ENCODE data around the gene PDIA4. TPM values are rescaled to one million over a fixed set of nuclear protein-coding genes. Genes with fewer than 3 reads are reported as not detected.
A peak's percentile ranks its signal among the peaks of the same experiment; 100 is the strongest.

The PDIA4 gene, protein sequence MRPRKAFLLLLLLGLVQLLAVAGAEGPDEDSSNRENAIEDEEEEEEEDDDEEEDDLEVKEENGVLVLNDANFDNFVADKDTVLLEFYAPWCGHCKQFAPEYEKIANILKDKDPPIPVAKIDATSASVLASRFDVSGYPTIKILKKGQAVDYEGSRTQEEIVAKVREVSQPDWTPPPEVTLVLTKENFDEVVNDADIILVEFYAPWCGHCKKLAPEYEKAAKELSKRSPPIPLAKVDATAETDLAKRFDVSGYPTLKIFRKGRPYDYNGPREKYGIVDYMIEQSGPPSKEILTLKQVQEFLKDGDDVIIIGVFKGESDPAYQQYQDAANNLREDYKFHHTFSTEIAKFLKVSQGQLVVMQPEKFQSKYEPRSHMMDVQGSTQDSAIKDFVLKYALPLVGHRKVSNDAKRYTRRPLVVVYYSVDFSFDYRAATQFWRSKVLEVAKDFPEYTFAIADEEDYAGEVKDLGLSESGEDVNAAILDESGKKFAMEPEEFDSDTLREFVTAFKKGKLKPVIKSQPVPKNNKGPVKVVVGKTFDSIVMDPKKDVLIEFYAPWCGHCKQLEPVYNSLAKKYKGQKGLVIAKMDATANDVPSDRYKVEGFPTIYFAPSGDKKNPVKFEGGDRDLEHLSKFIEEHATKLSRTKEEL
- 100 to 1,000 TPM in 1 of 4 donors, 10 to 100 TPM in 3; 34.6 to 169 (median 68.7) TPM for total RNA-seq

- peak within 1 kb of the TSS; percentile 86 to 93 for H3K27ac ChIP-seq
- H3K4me3 ChIP-seq, result peak within 1 kb of the TSS; percentile 51 to 95
- peak; percentile 99 for DNase-seq
- intact Hi-C loops (cut with DNase I; ENCODE audit: low total_unique reads), result no loop called here
- H3K36me3 ChIP-seq, result no peaks in the 10 kb centered on the region
- no peaks in the 10 kb centered on the region for H3K27me3 ChIP-seq
- peaks cover 0 to 4% of the 10 kb centered on the region in 2 donors for H3K4me1 ChIP-seq
- H3K9me3 ChIP-seq, result no peaks in the 10 kb centered on the region
- peak; percentile 71 to 84 for TF ChIP-seq POLR2A (IDR thresholded peaks at IDR 0.05)
- TF ChIP-seq, protein P1, sequence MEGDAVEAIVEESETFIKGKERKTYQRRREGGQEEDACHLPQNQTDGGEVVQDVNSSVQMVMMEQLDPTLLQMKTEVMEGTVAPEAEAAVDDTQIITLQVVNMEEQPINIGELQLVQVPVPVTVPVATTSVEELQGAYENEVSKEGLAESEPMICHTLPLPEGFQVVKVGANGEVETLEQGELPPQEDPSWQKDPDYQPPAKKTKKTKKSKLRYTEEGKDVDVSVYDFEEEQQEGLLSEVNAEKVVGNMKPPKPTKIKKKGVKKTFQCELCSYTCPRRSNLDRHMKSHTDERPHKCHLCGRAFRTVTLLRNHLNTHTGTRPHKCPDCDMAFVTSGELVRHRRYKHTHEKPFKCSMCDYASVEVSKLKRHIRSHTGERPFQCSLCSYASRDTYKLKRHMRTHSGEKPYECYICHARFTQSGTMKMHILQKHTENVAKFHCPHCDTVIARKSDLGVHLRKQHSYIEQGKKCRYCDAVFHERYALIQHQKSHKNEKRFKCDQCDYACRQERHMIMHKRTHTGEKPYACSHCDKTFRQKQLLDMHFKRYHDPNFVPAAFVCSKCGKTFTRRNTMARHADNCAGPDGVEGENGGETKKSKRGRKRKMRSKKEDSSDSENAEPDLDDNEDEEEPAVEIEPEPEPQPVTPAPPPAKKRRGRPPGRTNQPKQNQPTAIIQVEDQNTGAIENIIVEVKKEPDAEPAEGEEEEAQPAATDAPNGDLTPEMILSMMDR (IDR thresholded peaks at IDR 0.05), result peak in 2 of 4 experiments; percentile 29 to 48
Measured at GRCh38 chr7:149028346-149029109, at the start of gene PDIA4. PDIA4 (minus strand) TSS chr7:149028505; CDS start chr7:149028408, 97 bp downstream.

DNA sequence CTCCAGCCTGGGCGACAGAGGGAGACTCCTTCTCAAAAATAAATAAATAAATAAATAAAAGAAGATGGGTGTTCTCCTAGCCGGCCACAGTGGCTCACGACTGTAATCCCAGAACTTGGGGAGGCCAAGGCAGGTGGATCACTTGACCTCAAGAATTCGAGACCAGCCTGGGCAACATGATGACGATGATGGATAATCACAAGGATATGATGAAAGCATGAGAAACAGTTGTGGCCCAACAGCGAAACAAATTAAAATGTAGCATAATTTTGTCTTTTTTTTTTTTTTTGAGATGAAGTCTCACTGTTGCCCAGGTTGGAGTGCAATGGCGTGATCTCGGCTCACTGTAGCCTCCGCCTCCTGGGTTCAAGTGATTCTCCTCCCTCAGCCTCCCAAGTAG is 49.3 kb upstream of the PDIA4 start:
- H3K36me3 ChIP-seq, result no peaks in the 10 kb centered on the region
- no peak for DNase-seq

GRCh38 chr7:149075286-149075685 is 47.0 kb upstream of the PDIA4 start:
- Histone ChIP-seq H3K36me3 (no peaks in the 10 kb centered on the region), H3K27ac (no peak overlapping the region), H3K4me3 (no peak overlapping the region), H3K9me3 (no peaks in the 10 kb centered on the region), H3K27me3 (no peaks in the 10 kb centered on the region), H3K4me1 (no peaks in the 10 kb centered on the region)
- TF ChIP-seq, protein P1 (IDR thresholded peaks at IDR 0.05), result no peak
- no peak for TF ChIP-seq POLR2A (IDR thresholded peaks at IDR 0.05)
- no peak for DNase-seq
- intact Hi-C loops (cut with DNase I; ENCODE audit: low total_unique reads), result no loop called here

More for the DNA sequence above, 49.3 kb upstream of the PDIA4 start:
- no peaks in the 10 kb centered on the region for H3K27me3 ChIP-seq
- no peak overlapping the region for H3K4me3 ChIP-seq
- no peaks in the 10 kb centered on the region for H3K4me1 ChIP-seq
- no peak overlapping the region for H3K27ac ChIP-seq
- TF ChIP-seq, protein P1 (IDR thresholded peaks at IDR 0.05), result no peak
- TF ChIP-seq POLR2A (IDR thresholded peaks at IDR 0.05), result no peak
- no peaks in the 10 kb centered on the region for H3K9me3 ChIP-seq
- intact Hi-C loops (cut with DNase I; ENCODE audit: low total_unique reads), result no loop called here

GRCh38 chr7:149074116-149074885 is 46.0 kb upstream of the PDIA4 start:
- H3K27ac ChIP-seq, result no peak overlapping the region
- intact Hi-C loops (cut with DNase I; ENCODE audit: low total_unique reads), result no loop called here
- H3K36me3 ChIP-seq, result no peaks in the 10 kb centered on the region
- no peak for DNase-seq
- no peak for TF ChIP-seq POLR2A (IDR thresholded peaks at IDR 0.05)
- TF ChIP-seq, protein P1 (IDR thresholded peaks at IDR 0.05), result no peak
- no peaks in the 10 kb centered on the region for H3K4me1 ChIP-seq
- no peaks in the 10 kb centered on the region for H3K27me3 ChIP-seq
- no peak overlapping the region for H3K4me3 ChIP-seq
- no peaks in the 10 kb centered on the region for H3K9me3 ChIP-seq

Data from uterus (tissue), 4 donors.